Astrocyte (in vitro differentiated cells and primary cell): ENCODE measurements around the gene ZNF555. TPM values are rescaled to one million over a fixed set of nuclear protein-coding genes. Genes with fewer than 3 reads are reported as not detected.

Experiments used
- DNase-seq: peaks from one replicate; pipeline ENCODE4 v3.0.0-alpha.2; 2010; ENCODE audit warnings: low read depth
- FAIRE-seq: peaks from 2 replicates; lab custom pipeline; 2011; peaks lifted over from hg19 to GRCh38; lab: Jason Lieb, UNC
- H2AFZ ChIP-seq: 2 replicates; pipeline ENCODE4 v1.6.0; 2012; ENCODE audit warnings: low read depth, low read length, inconsistent platforms
- H3K27ac ChIP-seq: 2 replicates; pipeline ENCODE4 v1.5.1; 2011; ENCODE audit warnings: low read depth, low read length, inconsistent platforms
- H3K27me3 ChIP-seq: 2 replicates; pipeline ENCODE4 v1.6.0; 2011; ENCODE audit warnings: low read length, inconsistent platforms; ENCODE audit not compliant: insufficient read depth
- H3K36me3 ChIP-seq: 2 replicates; pipeline ENCODE4 v1.5.1; 2011; ENCODE audit warnings: low read length, inconsistent platforms; ENCODE audit not compliant: insufficient read depth
- H3K4me1 ChIP-seq: 2 replicates; pipeline ENCODE4 v1.5.1; 2011; ENCODE audit warnings: low read length, inconsistent platforms; ENCODE audit not compliant: insufficient read depth
- H3K4me2 ChIP-seq: 2 replicates; pipeline ENCODE4 v1.6.0; 2012; ENCODE audit warnings: low read length, inconsistent platforms
- H3K4me3 ChIP-seq: 2 replicates; pipeline ENCODE4 v1.5.1; 2011; ENCODE audit warnings: low read depth, mild to moderate bottlenecking, low read length, inconsistent platforms; ENCODE audit not compliant: insufficient read depth
- H3K79me2 ChIP-seq: 2 replicates; pipeline ENCODE4 v1.6.0; 2012; ENCODE audit warnings: mild to moderate bottlenecking, low read length, inconsistent platforms; ENCODE audit not compliant: insufficient read depth
- H3K9ac ChIP-seq: 2 replicates; pipeline ENCODE4 v1.6.0; 2012; ENCODE audit warnings: mild to moderate bottlenecking, low read length, inconsistent platforms
- H3K9me3 ChIP-seq: 2 replicates; pipeline ENCODE4 v1.5.1; 2012; ENCODE audit warnings: low read depth, mild to moderate bottlenecking, low read length, inconsistent platforms; ENCODE audit not compliant: insufficient read depth
- H4K20me1 ChIP-seq: 2 replicates; pipeline ENCODE4 v1.6.0; 2012; ENCODE audit warnings: low read length, inconsistent platforms; ENCODE audit not compliant: insufficient read depth
- H3K27ac Mint-ChIP-seq: one replicate; pipeline ENCODE4 v1.8.0; 2021; ENCODE audit warnings: mild to moderate bottlenecking, mixed read lengths; ENCODE audit not compliant: unreplicated experiment
- H3K27me3 Mint-ChIP-seq: one replicate; pipeline ENCODE4 v1.8.0; 2021; ENCODE audit warnings: low read depth, mixed read lengths; ENCODE audit not compliant: unreplicated experiment
- H3K36me3 Mint-ChIP-seq: one replicate; pipeline ENCODE4 v1.8.0; 2021; ENCODE audit warnings: low read depth, mixed read lengths; ENCODE audit not compliant: unreplicated experiment
- H3K4me1 Mint-ChIP-seq: one replicate; pipeline ENCODE4 v1.8.0; 2021; ENCODE audit warnings: low read depth, mixed read lengths; ENCODE audit not compliant: unreplicated experiment
- H3K4me3 Mint-ChIP-seq: one replicate; pipeline ENCODE4 v1.8.0; 2021; ENCODE audit warnings: mild to moderate bottlenecking, moderate library complexity, mixed read lengths; ENCODE audit not compliant: unreplicated experiment
- H3K9me3 Mint-ChIP-seq: one replicate; pipeline ENCODE4 v1.8.0; 2021; ENCODE audit warnings: mild to moderate bottlenecking, mixed read lengths; ENCODE audit not compliant: unreplicated experiment
- CTCF ChIP-seq: IDR thresholded peaks from 2 replicates; pipeline ENCODE4 v1.5.1; 2011; ENCODE audit warnings: low read depth, mild to moderate bottlenecking, inconsistent platforms, low read length, moderate library complexity; ENCODE audit not compliant: insufficient read depth
- EZH2 ChIP-seq: IDR thresholded peaks from 2 replicates; pipeline ENCODE4 v1.6.1; 2012; ENCODE audit warnings: mild to moderate bottlenecking, low read length, inconsistent platforms; ENCODE audit not compliant: insufficient read depth
- total RNA-seq: library from RNA; stranded (reverse); gene quantifications from 2 replicates; pipeline ENCODE4 v1.2.1, GENCODE V29; 2021

The ZNF555 gene
- total RNA-seq, 1 donor from 2014 or later, result 6.0 TPM

GRCh38 chr19:2863816-2864215 is 22.5 kb downstream of the ZNF555 start:
- peaks cover 32% of the 10 kb centered on the region for H3K9me3 Mint-ChIP-seq
- H3K27ac Mint-ChIP-seq, result no peak overlapping the region
- H3K27me3 Mint-ChIP-seq, result peaks cover 5% of the 10 kb centered on the region

GRCh38 chr19:2865334-2866100 is 24.2 kb downstream of the ZNF555 start:
- Mint-ChIP-seq H3K4me1 (no peaks in the 10 kb centered on the region), H3K27me3 (peaks cover 5% of the 10 kb centered on the region), H3K36me3 (no peaks in the 10 kb centered on the region), H3K9me3 (peaks cover 29% of the 10 kb centered on the region), H3K4me3 (no peak overlapping the region), H3K27ac (no peak overlapping the region)
- no peak for DNase-seq
- Histone ChIP-seq H3K9ac (no peak overlapping the region), H4K20me1 (no peaks in the 10 kb centered on the region), H3K27ac (no peak overlapping the region), H3K4me3 (no peak overlapping the region), H3K4me2 (no peak overlapping the region), H2AFZ (no peak overlapping the region), H3K36me3 (no peaks in the 10 kb centered on the region), H3K4me1 (no peaks in the 10 kb centered on the region), H3K27me3 (no peaks in the 10 kb centered on the region), H3K9me3 (peaks cover 3% of the 10 kb centered on the region), H3K79me2 (no peaks in the 10 kb centered on the region)
- TF ChIP-seq CTCF (no peak), EZH2 (no peak)
- FAIRE-seq, result no peak

More at GRCh38 chr19:2863816-2864215, 22.5 kb downstream of the ZNF555 start:
- Histone ChIP-seq H3K4me2 (no peak overlapping the region), H3K9ac (no peak overlapping the region), H4K20me1 (no peaks in the 10 kb centered on the region), H3K9me3 (peaks cover 10% of the 10 kb centered on the region), H2AFZ (no peak overlapping the region), H3K27me3 (no peaks in the 10 kb centered on the region), H3K36me3 (no peaks in the 10 kb centered on the region), H3K4me1 (no peaks in the 10 kb centered on the region), H3K27ac (no peak overlapping the region), H3K79me2 (no peaks in the 10 kb centered on the region), H3K4me3 (no peak overlapping the region)
- Mint-ChIP-seq H3K4me1 (no peaks in the 10 kb centered on the region), H3K36me3 (peaks cover 2% of the 10 kb centered on the region), H3K4me3 (no peak overlapping the region)
- no peak for DNase-seq
- TF ChIP-seq CTCF (no peak), EZH2 (no peak)
- no peak for FAIRE-seq

- H3K36me3 Mint-ChIP-seq, result no peaks in the 10 kb centered on the region
- Histone ChIP-seq H4K20me1 (no peaks in the 10 kb centered on the region), H3K4me1 (no peaks in the 10 kb centered on the region), H3K27me3 (no peaks in the 10 kb centered on the region), H3K9ac (no peak overlapping the region), H3K79me2 (no peaks in the 10 kb centered on the region), H3K9me3 (peaks cover 3% of the 10 kb centered on the region), H3K4me2 (no peak overlapping the region), H3K4me3 (no peak overlapping the region), H3K27ac (no peak overlapping the region), H2AFZ (no peak overlapping the region), H3K36me3 (no peaks in the 10 kb centered on the region)
- no peak overlapping the region for H3K27ac Mint-ChIP-seq
- no peak for TF ChIP-seq CTCF
- no peak for TF ChIP-seq EZH2
- FAIRE-seq (no peak), DNase-seq (no peak)
- peaks cover 25% of the 10 kb centered on the region for H3K9me3 Mint-ChIP-seq
- peaks cover 5% of the 10 kb centered on the region for H3K27me3 Mint-ChIP-seq
- peak overlapping the region; percentile 14 for H3K4me3 Mint-ChIP-seq
- no peaks in the 10 kb centered on the region for H3K4me1 Mint-ChIP-seq
Observed at GRCh38 chr19:2866495-2867024, 25.3 kb downstream of the ZNF555 start.
